Measurements from ENCODE around the gene BTN3A1. TPM values are rescaled to one million over a fixed set of nuclear protein-coding genes. Genes with fewer than 3 reads are reported as not detected.

Gene BTN3A1
- total and polyA plus RNA-seq, 2 of the 8 experiments (the other 6 are each of a cell fraction or from before 2014, with no cell fraction given) = 4.7 to 5.6 TPM

- H3K27me3 ChIP-seq (replicated peaks in 1 of 4; ENCODE audit: control insufficient read depth in 3 of 4, extremely low read depth in 1 of 4, insufficient read depth in 3 of 4, low read length in 3 of 4) = no peaks in the 10 kb centered on the region
- H4K8ac ChIP-seq (ENCODE audit: extremely low read depth, insufficient read depth, low read length) = no peak overlapping the region
- H2BK5ac ChIP-seq (ENCODE audit: low read depth, low read length) = no peak overlapping the region
- no peak overlapping the region for H3K9ac ChIP-seq (replicated peaks in 1 of 4; ENCODE audit: extremely low read depth in 1 of 4, low read depth in 3 of 4, low read length in 3 of 4)
- CTCF ChIA-PET (ENCODE audit: partially characterized antibody) = interaction anchor here (1.4 kb wide), 1 partner anchor 11 kb away, joined by 4 read pairs; no protein-coding TSS in a partner anchor
- no peak overlapping the region for H2AFZ ChIP-seq (ENCODE audit: low read length)
- no peaks in the 10 kb centered on the region for H3K23me2 ChIP-seq (ENCODE audit: low read depth, low read length)
- no peak overlapping the region for H3K23ac ChIP-seq (ENCODE audit: insufficient read length)
- POLR2A ChIA-PET (ENCODE audit: partially characterized antibody) = no interaction called here
- H3K18ac ChIP-seq (ENCODE audit: extremely low read depth, low read length) = no peak overlapping the region
- no peaks in the 10 kb centered on the region for H3K9me3 ChIP-seq (ENCODE audit: insufficient read depth in 2 of 2, low read depth in 1 of 2, low read length in 1 of 2)
- no peak overlapping the region for H2BK15ac ChIP-seq (ENCODE audit: low read length)
- no peak overlapping the region for H2BK20ac ChIP-seq (ENCODE audit: low read length)
- no peak overlapping the region for H2BK120ac ChIP-seq (replicated peaks; ENCODE audit: low read depth, low read length)
- 74% methylated on average over 5 of the region's 5 CpGs; no CpG with 5 or more reads in 1 of the 2 experiments for WGBS, 2 experiments (ENCODE audit: extremely low coverage in 1 of 2, insufficient coverage in 1 of 2, insufficient read length in 1 of 2, insufficient replicate concordance in 2 of 2, low coverage in 1 of 2, low lambda C conversion rate in 2 of 2, missing lambda C conversion rate in 1 of 2)
- no peaks in the 10 kb centered on the region for H3K79me1 ChIP-seq (ENCODE audit: low read depth, low read length)
- H3K36me3 ChIP-seq (ENCODE audit: control insufficient read depth in 2 of 4, insufficient read depth in 4 of 4, low read length in 3 of 4) = no peaks in the 10 kb centered on the region
- TF ChIP-seq RAD21 (IDR thresholded peaks at IDR 0.05 in 1 of 2, conservative IDR thresholded peaks at IDR 0.05 in 1 of 2; ENCODE audit: low read depth in 2 of 2, low read length in 2 of 2) (no peak), SP2 (IDR thresholded peaks at IDR 0.05; ENCODE audit: low read length) (no peak), SP4 (IDR thresholded peaks at IDR 0.05; ENCODE audit: low read length) (no peak), CTBP2 (IDR thresholded peaks at IDR 0.05; ENCODE audit: borderline replicate concordance, insufficient read depth, insufficient read length, low read length) (no peak), CHD1 (IDR thresholded peaks at IDR 0.05; ENCODE audit: low read depth, low read length) (no peak), SIRT6 (IDR thresholded peaks at IDR 0.05; ENCODE audit: low read length) (no peak), USF2 (IDR thresholded peaks at IDR 0.05; ENCODE audit: low read length) (no peak), ATF2 (IDR thresholded peaks at IDR 0.05; ENCODE audit: low read length) (no peak), SIX5 (IDR thresholded peaks at IDR 0.05; ENCODE audit: low read depth, low read length) (no peak), PHF8 (conservative IDR thresholded peaks at IDR 0.05; ENCODE audit: low read depth, low read length) (no peak), EP300 (IDR thresholded peaks at IDR 0.05; ENCODE audit: borderline replicate concordance in 1 of 2, low read depth in 2 of 2, low read length in 2 of 2) (no peak)
- H3K4me2 ChIP-seq (ENCODE audit: insufficient read depth in 1 of 2, low read depth in 2 of 2, low read length in 2 of 2) = no peak overlapping the region
- H2BK12ac ChIP-seq (ENCODE audit: low read depth, low read length) = no peak overlapping the region
- H4K5ac ChIP-seq (ENCODE audit: insufficient read length, low read depth, low read length) = no peak overlapping the region
- no peaks in the 10 kb centered on the region for H4K20me1 ChIP-seq (replicated peaks in 1 of 2; ENCODE audit: control insufficient read depth in 1 of 2, insufficient read depth in 2 of 2, low read length in 2 of 2)
- H3K4me3 ChIP-seq (ENCODE audit: extremely low read depth in 1 of 4, insufficient read depth in 2 of 4, low read depth in 3 of 4, low read length in 4 of 4) = no peak overlapping the region
- no peak overlapping the region for H3K4ac ChIP-seq (replicated peaks; ENCODE audit: insufficient read length, low read depth, low read length)
- no peaks in the 10 kb centered on the region; a peak in 3 of 7 replicates for H3K4me1 ChIP-seq (replicated peaks in 1 of 4; ENCODE audit: control insufficient read depth in 3 of 4, insufficient read depth in 4 of 4, low read length in 3 of 4)
- H2AK5ac ChIP-seq (ENCODE audit: low read depth, low read length) = no peak overlapping the region
- no peaks in the 10 kb centered on the region for H3K79me2 ChIP-seq (ENCODE audit: control insufficient read depth in 1 of 2, insufficient read depth in 2 of 2, low read length in 2 of 2)
- no peak overlapping the region for H3K56ac ChIP-seq (replicated peaks; ENCODE audit: insufficient read length, low read depth, low read length)
- FAIRE-seq (no peak), DNase-seq (ENCODE audit: low read depth in 1 of 2, low spot score in 2 of 2) (no peak)
- H4K91ac ChIP-seq (replicated peaks; ENCODE audit: insufficient read length, low read length) = no peak overlapping the region
- H3K14ac ChIP-seq (ENCODE audit: insufficient read length) = no peak overlapping the region
- no peak overlapping the region for H3K27ac ChIP-seq (ENCODE audit: low read depth, low read length)
These were observed 42.3 kb upstream of the BTN3A1 start for GRCh38 chr6:26359765-26360164.

Measured in H1 (cell line).